HL-60/S4 treated with phorbol 12-myristate 13-acetate at 8.2 ng/mL for 4 days and 3 days (cell line): ENCODE results near the gene AMBP.

Experiments
- in situ Hi-C: fragments of 300-500 bp; cut with MboI; formaldehyde crosslinking; loops from 2 replicates; pipeline ENCODE4 v1.15.0; 2022; ENCODE audit warnings: low sequenced_read_pairs

AMBP gene

DNA sequence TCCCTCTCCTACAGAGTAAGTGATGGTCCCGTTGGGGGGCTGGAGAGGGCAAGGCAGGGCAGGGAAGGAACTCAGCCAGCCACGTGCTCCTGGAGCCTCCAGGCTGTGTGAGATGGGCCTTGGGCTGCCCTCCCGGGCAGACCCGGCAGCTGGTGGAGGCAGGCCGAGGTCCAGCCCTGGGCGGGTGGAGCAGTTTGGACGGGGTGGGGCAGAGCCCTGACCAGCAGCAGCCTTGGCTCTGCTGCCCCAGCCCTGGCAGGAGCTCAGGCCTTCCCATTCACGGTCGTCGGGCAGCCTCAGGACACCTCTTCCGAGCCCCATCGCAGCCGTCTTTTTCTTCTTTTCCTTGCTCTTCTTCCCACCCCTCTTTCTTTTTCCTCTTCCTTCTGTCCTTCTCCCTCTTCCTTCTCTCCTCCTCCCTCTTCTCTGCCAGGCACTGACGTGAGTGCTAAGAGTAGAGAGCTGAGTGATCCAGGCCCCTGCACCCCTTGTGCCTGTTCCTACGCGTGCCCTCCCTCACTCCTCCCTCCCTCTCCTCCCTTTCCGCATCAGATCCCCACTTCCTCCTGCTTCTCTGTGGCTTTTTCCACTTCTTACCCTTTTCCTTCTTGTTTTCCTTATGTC lies 42.8 kb downstream of the AMBP start:
- in situ Hi-C loops = no loop called here

- in situ Hi-C loops = no loop called here
Observed at GRCh38 chr9:114034661-114035062, 43.4 kb downstream of the AMBP start.

- in situ Hi-C loops = no loop called here
Observed at GRCh38 chr9:114034196-114034595, 43.9 kb downstream of the AMBP start.

- in situ Hi-C loops = no loop called here
Observed at GRCh38 chr9:114033397-114034103, 44.5 kb downstream of the AMBP start.

DNA sequence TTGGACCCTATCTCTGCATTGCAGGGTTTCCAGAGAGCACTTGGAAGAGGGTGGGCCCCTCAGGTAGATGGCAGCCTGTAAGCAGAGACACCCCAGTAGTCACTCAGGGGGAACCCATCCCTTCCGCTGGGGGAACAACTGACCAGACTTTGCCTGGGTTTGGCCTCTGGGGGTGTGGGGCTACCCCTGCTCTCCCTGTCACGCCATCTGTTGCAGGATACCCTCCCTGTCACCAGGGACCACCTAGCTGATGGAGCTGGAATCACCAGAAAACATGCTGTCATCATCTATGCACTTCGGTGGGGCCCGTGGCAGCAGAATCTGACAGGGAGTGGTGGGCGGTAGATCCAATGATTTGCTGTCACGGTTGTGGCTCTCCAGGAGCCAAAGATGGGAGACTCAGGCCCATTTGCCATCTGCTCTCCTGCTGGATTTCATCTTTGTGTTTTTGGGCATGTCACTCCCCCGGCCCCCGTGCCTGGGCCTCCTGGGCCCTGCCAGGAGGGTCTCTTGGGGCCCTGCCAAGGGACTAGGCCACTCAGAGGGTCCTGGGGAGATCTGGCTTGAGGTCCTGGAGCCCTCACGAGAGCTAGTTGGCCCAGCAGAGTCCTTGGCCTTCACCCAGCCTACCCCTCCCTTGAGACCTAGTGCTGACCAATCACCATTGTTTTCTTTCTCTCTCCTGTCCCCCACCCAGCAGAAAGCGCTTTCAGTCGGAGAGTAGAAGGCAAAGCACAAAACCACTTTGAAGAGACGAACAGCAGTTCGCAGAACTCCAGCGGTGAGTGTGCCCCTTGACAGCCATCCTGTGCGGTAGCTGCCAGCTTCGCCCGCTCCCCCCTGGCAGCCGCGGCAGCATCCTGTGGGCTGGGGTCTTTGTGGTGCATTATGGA lies 45.9 kb downstream of the AMBP start:
- in situ Hi-C loops = no loop called here

DNA sequence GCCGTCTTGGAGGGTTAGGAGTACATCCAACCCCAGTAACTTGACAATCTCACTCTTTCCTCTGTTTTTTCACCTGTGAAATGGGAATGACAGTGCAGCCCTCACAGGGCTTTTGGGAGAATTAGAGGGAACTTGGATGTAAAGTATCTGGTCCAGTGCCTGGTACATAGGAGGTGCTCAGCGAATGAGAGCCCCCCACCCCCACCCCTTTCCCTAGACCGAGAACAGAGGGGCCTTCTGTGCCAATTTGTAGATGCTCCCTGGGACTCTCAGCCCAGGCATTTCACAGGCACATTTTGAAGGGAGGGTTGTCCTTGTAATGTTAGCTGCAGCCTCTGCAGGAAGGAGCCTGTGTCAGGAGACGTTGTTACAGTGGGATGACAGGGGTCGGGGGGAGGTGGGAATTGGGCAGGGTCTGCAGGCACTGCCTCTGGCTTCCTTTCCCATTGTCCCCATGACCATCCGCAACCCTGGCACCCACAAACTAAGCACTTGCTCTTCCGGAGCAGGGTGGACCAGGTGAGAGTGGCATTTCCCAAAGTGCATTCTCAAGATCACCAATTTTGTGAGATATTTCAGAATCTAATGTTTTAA lies 47.0 kb downstream of the AMBP start:
- in situ Hi-C loops = no loop called here

DNA sequence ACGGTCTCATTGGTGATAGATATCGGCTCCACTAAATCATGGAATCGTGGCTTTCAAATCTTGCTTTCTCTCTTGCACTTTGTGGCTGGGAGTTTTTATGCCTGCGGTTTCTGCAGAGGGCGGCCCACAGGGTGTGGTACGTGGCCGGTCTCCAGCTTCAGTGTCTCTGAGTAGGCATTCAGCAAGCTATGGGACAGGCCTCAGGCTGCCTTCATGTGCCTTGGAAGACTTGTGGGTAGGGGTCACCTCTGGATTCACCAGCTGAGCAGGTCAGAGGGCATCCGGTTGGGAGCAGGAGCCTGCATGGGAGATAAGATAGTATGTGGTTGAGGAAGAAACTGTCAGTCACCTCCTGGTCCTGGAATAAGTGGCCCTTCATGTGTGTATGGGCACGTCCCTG lies 47.7 kb downstream of the AMBP start:
- in situ Hi-C loops = no loop called here

- in situ Hi-C loops = no loop called here
Observed at GRCh38 chr9:114029311-114030170, 48.6 kb downstream of the AMBP start.

GRCh38 chr9:114028646-114029045 lies 49.5 kb downstream of the AMBP start:
- in situ Hi-C loops = no loop called here

GRCh38 chr9:114027863-114028465 lies 50.1 kb downstream of the AMBP start:
- in situ Hi-C loops = no loop called here

- in situ Hi-C loops = no loop called here
Observed at GRCh38 chr9:114027159-114027862, 50.8 kb downstream of the AMBP start.

GRCh38 chr9:114026335-114026734 lies 51.8 kb downstream of the AMBP start:
- in situ Hi-C loops = no loop called here

- in situ Hi-C loops = no loop called here
Observed at GRCh38 chr9:114025760-114026159, 52.3 kb downstream of the AMBP start.

DNA sequence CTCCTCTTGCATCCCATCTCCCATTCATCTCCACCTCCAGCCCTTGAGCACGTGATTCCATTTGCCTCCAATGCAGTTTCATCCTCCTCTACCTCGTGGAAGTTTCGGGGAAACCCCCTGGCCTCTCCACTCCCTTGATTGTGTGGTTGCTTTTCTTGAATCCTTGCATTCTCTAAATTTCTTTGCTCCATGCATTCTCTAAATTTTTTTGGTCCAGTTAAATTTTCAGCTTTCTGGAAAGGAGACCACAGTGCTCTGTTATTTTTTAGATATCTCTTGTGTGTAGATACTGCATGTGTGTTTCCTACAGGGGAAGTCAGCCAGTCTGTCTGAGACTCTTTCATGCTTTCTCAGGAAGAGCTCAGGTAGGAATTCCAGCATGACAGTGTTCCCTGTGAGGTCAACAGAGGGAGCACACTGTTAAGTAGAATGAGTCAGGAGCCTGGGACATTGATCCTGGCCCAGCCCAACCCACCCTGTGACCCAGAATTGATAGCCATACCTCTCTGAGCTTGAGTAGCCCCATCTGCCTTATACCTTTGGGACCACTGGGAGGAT lies 52.8 kb downstream of the AMBP start:
- in situ Hi-C loops = no loop called here

GRCh38 chr9:114023961-114024360 lies 54.1 kb downstream of the AMBP start:
- in situ Hi-C loops = no loop called here

DNA sequence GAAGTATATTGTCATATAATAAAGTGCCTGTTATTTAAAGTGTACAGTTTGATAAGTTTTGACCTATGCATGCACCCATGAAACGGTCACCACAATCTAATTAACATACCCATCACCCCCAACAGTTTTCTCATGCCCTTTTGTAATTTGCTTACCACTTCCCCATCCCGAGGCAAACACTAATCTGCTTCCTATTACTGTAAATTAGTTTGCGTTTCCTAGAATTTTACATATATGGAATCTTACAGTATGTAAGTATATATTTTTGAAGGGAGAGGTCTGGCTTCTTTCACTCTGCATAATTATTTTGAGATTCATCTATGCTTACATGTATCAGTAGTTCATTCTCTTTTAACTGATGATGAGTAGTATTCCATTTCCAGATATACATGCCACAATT lies 56.5 kb downstream of the AMBP start:
- in situ Hi-C loops = no loop called here

DNA sequence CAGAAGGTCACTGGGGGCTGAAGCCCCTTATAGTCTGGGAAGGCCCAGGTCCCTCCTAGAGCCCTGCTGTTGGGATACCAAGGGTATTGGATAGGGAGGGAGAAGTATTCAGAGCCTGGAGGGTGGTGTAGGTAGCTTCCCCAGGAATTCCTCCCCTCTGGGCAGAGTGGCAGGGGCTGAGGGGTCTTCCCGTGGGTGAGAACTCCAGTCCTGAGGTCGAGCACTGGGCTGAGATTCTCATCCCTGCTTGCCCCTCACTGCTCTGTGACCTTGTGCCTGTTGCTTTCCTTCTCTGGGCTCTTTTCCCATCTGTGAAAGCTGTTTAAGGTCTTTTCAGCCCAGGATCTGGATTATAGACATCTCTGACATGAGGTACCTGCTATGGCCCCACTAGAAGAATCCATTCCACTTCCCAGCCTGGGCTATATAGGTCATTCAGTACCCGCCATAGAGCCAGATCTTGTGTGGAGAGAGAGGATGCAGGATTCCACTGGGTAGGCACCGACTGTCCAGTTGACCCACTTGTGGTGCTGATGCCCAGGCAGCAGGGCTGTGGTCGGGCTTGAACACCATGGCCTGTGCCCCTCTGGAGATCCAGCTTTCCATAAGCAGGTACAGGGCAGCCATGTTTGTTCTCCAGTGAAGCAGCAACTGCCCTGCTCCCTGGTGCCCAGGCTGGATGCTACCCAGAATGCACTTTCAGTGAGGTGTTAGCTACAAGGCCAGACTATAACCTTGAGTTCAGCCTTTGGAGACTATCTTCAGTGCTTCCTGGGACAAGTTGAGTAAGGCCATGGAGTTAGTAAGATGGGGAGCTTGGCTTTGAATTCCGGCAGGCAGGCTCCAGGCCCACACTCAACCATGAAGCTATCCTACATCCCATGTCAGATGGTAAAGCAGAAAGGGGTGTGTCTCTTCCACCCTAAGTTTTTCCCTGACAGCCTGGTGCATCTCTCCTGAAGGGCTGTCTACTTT lies 60.1 kb downstream of the AMBP start:
- in situ Hi-C loops = no loop called here
